Panc1 (cell line): ENCODE data around the gene IL20RA. TPM values are rescaled to one million over a fixed set of nuclear protein-coding genes. Genes with fewer than 3 reads are reported as not detected.

Source experiments
- ATAC-seq: fragments of 200-7000 bp; cut with Tn5 transposase; 2 replicates; pipeline ENCODE4 v1.9.1; 2020; ENCODE audit warnings: mild to moderate bottlenecking, moderate library complexity
- BruUV-seq: library from RNA; stranded (reverse); fragments of 400-500 nt; replicated peaks from 2 replicates; lab custom pipeline; 2021; lab: Mats Ljungman, UMichigan
- CTCF ChIA-PET: fragments of 300-600 bp; sonication (Branson Sonifier 250); formaldehyde crosslinking; loops from one replicate; lab custom pipeline; 2022; ENCODE audit warnings: antibody characterized with exemption; lab: Charles Lee
- POLR2A ChIA-PET: fragments of 300-600 bp; sonication (Branson Sonifier 250); formaldehyde crosslinking; loops from one replicate; lab custom pipeline; 2022; ENCODE audit warnings: antibody characterized with exemption; lab: Charles Lee
- DNase-seq: peaks from one replicate; pipeline ENCODE4 v3.0.0-alpha.2; 2010; ENCODE audit warnings: low read depth, low spot score
- H3K27ac ChIP-seq: 2 replicates; pipeline ENCODE4 v1.5.1; 2011; ENCODE audit warnings: mild to moderate bottlenecking, low read length, inconsistent platforms
- H3K27me3 ChIP-seq: fragments of 200-500 bp; sonication (Bioruptor generic); 2 replicates; pipeline ENCODE4 v1.6.0; 2014; ENCODE audit warnings: low read length, inconsistent platforms; ENCODE audit not compliant: control insufficient read depth, insufficient read depth
- H3K36me3 ChIP-seq: fragments of 200-500 bp; sonication (Bioruptor generic); 2 replicates; pipeline ENCODE4 v1.5.1; 2014; ENCODE audit warnings: inconsistent platforms, mild to moderate bottlenecking, low read length, moderate library complexity; ENCODE audit not compliant: control insufficient read depth, insufficient read depth
- H3K4me1 ChIP-seq: 2 replicates; pipeline ENCODE4 v1.5.1; 2011; ENCODE audit warnings: inconsistent platforms, mild to moderate bottlenecking, low read length, moderate library complexity; ENCODE audit not compliant: control insufficient read depth, insufficient read depth
- H3K4me3 ChIP-seq, 2 experiments: 2 replicates each; pipeline ENCODE4 v1.5.1; 2011 to 2012; ENCODE audit warnings: low read depth in 2 of 2, low read length in 2 of 2, mild to moderate bottlenecking in 2 of 2, inconsistent platforms in 1 of 2, moderate library complexity in 1 of 2
- H3K9me3 ChIP-seq: fragments of 200-500 bp; sonication (Bioruptor generic); 2 replicates; pipeline ENCODE4 v1.5.1; 2014; ENCODE audit warnings: low read depth, mild to moderate bottlenecking, inconsistent platforms, low read length, moderate library complexity; ENCODE audit not compliant: control insufficient read depth, insufficient read depth
- POLR2AphosphoS5 ChIP-seq: IDR thresholded peaks from 2 replicates; pipeline ENCODE4 v1.6.1; 2012; ENCODE audit warnings: mild to moderate bottlenecking, low read depth, low read length, moderate library complexity
- REST ChIP-seq, 2 experiments: IDR thresholded peaks; 2 replicates each; pipeline ENCODE4 v1.6.1; 2011 to 2012; ENCODE audit warnings: low read depth in 2 of 2, control low read depth in 1 of 2, low read length in 1 of 2, mild to moderate bottlenecking in 1 of 2, moderate library complexity in 1 of 2; ENCODE audit not compliant: insufficient read depth in 1 of 2
- SIN3A ChIP-seq: IDR thresholded peaks from 2 replicates; pipeline ENCODE4 v1.6.1; 2012; ENCODE audit warnings: low read depth, mild to moderate bottlenecking, low read length, moderate library complexity, borderline replicate concordance; ENCODE audit not compliant: insufficient read depth
- TCF7L2 ChIP-seq: IDR thresholded peaks from 2 replicates; pipeline ENCODE4 v1.6.1; 2011; ENCODE audit warnings: mild to moderate bottlenecking, low read depth, low read length, inconsistent platforms
- in situ Hi-C: cut with HindIII; loops from 2 replicates; pipeline ENCODE4 v1.10.0; 2016; ENCODE audit warnings: low sequenced_read_pairs, low pct_unique_long_range_greater_than_20kb
- intact Hi-C: fragments of 100-400 bp; cut with micrococcal nuclease; formaldehyde crosslinking; loops from one replicate; pipeline ENCODE4 v1.10.0; 2022; ENCODE audit not compliant: unreplicated experiment
- total RNA-seq: library from RNA; stranded (reverse); gene quantifications from one replicate; pipeline ENCODE4 v1.2.1, GENCODE V29; 2021; ENCODE audit not compliant: unreplicated experiment
- TF ChIP-seq, protein P1 (sequence below): fragments of 450-650 bp; IDR thresholded peaks from 2 replicates; pipeline ENCODE4 v1.5.1; 2017; ENCODE audit warnings: mild to moderate bottlenecking

Gene IL20RA
- total RNA-seq, 1 experiment from 2014 or later, result not detected

DNA sequence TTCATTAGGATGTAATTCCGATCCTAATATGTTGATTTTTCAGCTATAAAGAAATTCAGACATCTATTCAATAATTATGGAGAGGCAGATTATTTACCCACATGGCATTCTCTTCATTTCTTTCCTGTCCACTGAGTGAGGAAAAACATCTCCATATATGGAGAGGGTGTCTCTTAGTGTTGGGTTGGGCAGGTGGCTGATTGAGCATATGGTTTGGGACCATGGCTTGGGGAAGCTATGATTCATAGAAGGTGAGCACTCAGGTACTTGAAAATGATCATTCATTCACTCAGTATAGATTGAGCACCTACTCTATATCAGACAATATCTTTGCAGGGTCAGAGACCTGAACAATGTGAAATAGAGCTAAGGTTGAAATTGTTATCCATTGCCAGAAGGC, 41.3 kb upstream of the IL20RA start:
- ChIA-PET CTCF (no interaction called here), POLR2A (no interaction called here)
- ATAC-seq (no peak), DNase-seq (no peak)
- no peak overlapping the region for H3K27ac ChIP-seq
- H3K4me3 ChIP-seq, result no peak overlapping the region
- H3K27me3 ChIP-seq, result peaks cover 10% of the 10 kb centered on the region
- no TSS peak for BruUV-seq
- no peaks in the 10 kb centered on the region for H3K4me1 ChIP-seq
- TF ChIP-seq, protein P1, sequence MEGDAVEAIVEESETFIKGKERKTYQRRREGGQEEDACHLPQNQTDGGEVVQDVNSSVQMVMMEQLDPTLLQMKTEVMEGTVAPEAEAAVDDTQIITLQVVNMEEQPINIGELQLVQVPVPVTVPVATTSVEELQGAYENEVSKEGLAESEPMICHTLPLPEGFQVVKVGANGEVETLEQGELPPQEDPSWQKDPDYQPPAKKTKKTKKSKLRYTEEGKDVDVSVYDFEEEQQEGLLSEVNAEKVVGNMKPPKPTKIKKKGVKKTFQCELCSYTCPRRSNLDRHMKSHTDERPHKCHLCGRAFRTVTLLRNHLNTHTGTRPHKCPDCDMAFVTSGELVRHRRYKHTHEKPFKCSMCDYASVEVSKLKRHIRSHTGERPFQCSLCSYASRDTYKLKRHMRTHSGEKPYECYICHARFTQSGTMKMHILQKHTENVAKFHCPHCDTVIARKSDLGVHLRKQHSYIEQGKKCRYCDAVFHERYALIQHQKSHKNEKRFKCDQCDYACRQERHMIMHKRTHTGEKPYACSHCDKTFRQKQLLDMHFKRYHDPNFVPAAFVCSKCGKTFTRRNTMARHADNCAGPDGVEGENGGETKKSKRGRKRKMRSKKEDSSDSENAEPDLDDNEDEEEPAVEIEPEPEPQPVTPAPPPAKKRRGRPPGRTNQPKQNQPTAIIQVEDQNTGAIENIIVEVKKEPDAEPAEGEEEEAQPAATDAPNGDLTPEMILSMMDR, result no peak
- TF ChIP-seq REST (IDR thresholded peaks at IDR 0.05; ENCODE audit: insufficient read depth in 1 of 2, low read depth in 2 of 2, low read length in 1 of 2), result no peak
- no peak for TF ChIP-seq SIN3A
- TF ChIP-seq TCF7L2, result no peak
- TF ChIP-seq POLR2AphosphoS5, result no peak
- in situ Hi-C loops (no loop called here), intact Hi-C loops (no loop called here)
- no peaks in the 10 kb centered on the region for H3K9me3 ChIP-seq
- no peaks in the 10 kb centered on the region for H3K36me3 ChIP-seq

DNA sequence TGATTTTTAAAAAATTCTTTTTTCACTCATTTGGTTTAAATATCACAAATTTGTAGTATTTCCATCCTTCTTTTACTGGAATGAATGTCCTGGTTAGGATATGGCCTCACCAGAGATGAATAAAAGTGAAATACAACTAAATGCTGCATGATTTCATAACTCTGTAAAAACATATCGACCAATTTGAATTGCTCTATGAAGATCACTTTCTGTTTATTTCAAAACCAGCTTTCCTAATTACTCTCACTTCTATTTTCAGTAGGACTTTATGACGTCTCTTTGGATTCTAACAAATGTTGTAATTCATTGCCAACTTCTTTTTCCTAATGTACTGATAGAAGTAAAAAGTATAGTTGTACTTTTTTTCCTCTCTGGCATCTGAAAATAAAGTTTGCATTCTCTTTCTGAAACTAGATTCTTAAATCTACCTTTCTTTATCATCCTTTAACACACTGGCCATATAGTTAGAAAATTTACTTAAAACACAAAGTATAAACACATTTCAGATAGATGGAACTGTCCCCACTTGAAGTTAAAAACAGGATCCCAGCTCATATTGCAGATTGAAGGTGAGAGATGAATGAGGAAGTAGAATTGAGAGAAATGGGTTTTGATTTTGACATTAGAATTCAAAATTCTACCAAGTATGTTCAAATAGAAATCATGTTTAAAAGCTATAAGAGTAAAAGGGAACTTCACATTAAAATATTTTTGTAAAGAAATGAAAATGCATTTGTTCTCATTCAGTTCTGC, 40.3 kb upstream of the IL20RA start:
- no peak for TF ChIP-seq TCF7L2
- no peak for TF ChIP-seq SIN3A
- TF ChIP-seq POLR2AphosphoS5, result no peak
- TF ChIP-seq REST (IDR thresholded peaks at IDR 0.05; ENCODE audit: insufficient read depth in 1 of 2, low read depth in 2 of 2, low read length in 1 of 2), result no peak
- TF ChIP-seq, protein P1, result no peak
- H3K9me3 ChIP-seq, result no peaks in the 10 kb centered on the region
- CTCF ChIA-PET, result no interaction called here
- in situ Hi-C loops (no loop called here), intact Hi-C loops (no loop called here)
- H3K27me3 ChIP-seq, result peaks cover 10% of the 10 kb centered on the region
- no peak overlapping the region for H3K27ac ChIP-seq
- H3K4me3 ChIP-seq, result no peak overlapping the region
- H3K4me1 ChIP-seq, result no peaks in the 10 kb centered on the region
- DNase-seq (no peak), ATAC-seq (no peak)
- BruUV-seq, result no TSS peak
- POLR2A ChIA-PET, result no interaction called here
- H3K36me3 ChIP-seq, result no peaks in the 10 kb centered on the region
